Measurements from ENCODE around the gene OR2AE1.

OR2AE1 gene

DNA sequence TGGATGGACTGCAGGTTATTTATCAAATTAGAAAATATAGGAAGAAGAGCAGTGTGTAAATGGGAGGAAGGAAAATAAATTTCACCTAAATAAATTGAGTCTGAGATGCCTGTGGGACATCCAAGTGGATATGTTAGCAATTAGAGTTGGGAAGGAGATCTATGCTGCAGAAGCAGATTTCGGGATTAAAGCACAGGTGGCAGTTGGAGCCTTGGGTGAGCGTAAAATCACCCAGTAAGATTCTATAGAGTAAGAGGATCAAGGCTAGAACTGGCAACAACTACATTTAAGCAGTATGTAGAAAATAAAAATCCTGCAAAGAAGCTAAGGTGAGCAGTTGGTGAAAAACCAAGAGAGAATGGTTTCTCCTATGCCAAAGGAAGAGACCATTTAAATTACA is 34.1 kb upstream of the OR2AE1 start:
- no peaks in the 10 kb centered on the region for H3K27me3 ChIP-seq (replicated peaks)
- H3K27ac ChIP-seq: no peak overlapping the region
- no peak for TF ChIP-seq CTCF (IDR thresholded peaks at IDR 0.05; ENCODE audit: low read depth, low read length, missing control alignments)
- no peak overlapping the region for H3K4me3 ChIP-seq (ENCODE audit: low read depth, low read length)
- no peak for DNase-seq
- in situ Hi-C loops (cut with HindIII; ENCODE audit: low pct_ligation_motif_present, low sequenced_read_pairs): no loop called here
- peaks cover 21% of the 10 kb centered on the region for H3K36me3 ChIP-seq (replicated peaks)

DNA sequence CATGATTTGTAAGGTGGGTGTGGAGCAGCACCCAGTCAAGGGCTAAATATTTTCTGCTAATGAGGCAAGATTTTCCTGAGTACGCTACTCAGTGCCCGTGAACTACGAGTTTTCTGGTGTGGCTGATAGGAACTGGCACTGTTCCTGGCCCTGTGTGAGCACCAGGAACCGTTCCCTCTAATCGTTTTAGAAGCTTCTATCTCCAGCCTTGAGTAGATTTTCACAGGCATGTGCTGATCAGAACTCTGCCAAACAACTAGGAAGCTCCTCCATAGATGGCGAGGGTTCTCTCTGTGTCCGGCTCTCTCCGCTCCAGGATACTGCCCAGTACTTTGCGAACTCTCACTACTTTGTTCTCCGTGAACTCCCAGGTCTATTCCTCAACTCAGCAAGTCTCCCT is 24.7 kb upstream of the OR2AE1 start:
- in situ Hi-C loops (cut with HindIII; ENCODE audit: low pct_ligation_motif_present, low sequenced_read_pairs): no loop called here
- no peak for DNase-seq
- no peak overlapping the region for H3K4me3 ChIP-seq (ENCODE audit: low read depth, low read length)
- no peak for TF ChIP-seq CTCF (IDR thresholded peaks at IDR 0.05; ENCODE audit: low read depth, low read length, missing control alignments)
- H3K27me3 ChIP-seq (replicated peaks): no peaks in the 10 kb centered on the region
- H3K27ac ChIP-seq: no peak overlapping the region
- peaks cover 41% of the 10 kb centered on the region for H3K36me3 ChIP-seq (replicated peaks)

DNA sequence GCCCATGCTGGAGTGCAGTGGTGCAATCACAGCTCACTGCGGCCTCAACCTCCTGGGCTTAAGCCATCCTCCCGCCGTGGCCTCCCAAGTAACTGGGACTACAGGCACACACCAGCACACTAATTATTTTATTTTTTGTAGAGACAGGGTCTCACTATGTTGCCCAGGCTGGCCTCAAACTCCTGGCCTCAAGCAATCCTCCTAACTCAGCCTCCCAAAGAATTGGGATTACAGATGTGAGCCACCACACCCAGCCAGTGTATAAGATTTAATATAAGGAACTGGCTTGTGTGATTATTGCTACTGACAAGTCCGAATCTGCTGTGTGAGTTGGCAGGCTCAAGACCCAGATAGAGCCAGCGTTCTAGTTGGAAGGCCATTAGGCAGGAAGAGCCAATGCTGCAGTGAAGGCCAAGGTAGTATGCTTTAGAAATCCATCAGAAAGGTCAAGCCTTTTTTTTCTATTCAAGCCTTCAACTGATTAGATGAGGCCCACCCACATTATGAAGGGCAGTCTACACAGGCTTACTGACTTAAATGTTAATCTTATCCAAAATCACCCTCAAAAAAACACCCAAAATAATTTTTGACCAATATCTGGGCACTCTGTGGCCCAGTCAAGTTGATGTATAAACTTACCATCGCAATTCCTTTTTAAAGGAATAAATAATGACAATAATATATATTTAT is 23.1 kb upstream of the OR2AE1 start:
- DNase-seq: no peak
- Histone ChIP-seq H3K27ac (no peak overlapping the region), H3K4me3 (ENCODE audit: low read depth, low read length) (no peak overlapping the region), H3K36me3 (replicated peaks) (peaks cover 38% of the 10 kb centered on the region), H3K27me3 (replicated peaks) (no peaks in the 10 kb centered on the region)
- in situ Hi-C loops (cut with HindIII; ENCODE audit: low pct_ligation_motif_present, low sequenced_read_pairs): no loop called here
- no peak for TF ChIP-seq CTCF (IDR thresholded peaks at IDR 0.05; ENCODE audit: low read depth, low read length, missing control alignments)

DNA sequence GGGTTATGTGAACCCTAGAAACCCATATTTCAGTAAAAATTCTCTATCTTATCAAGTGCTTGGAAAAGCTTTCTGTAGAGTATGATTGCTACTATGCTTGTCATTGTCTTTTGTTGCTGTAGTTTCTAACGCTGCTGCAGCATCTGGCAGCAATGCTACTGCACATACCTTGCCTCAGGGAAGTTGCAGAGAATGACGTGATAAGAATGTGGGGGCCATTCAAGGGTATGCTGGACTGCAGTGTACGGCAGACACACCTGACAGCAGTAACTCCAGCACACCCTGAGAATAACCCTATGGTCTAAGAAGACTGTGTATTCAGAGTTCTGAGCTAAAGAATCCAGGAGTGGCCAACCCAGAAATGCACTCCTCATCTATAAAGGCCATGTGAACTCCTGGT is 22.0 kb upstream of the OR2AE1 start:
- in situ Hi-C loops (cut with HindIII; ENCODE audit: low pct_ligation_motif_present, low sequenced_read_pairs): no loop called here
- Histone ChIP-seq H3K27ac (no peak overlapping the region), H3K27me3 (replicated peaks) (no peaks in the 10 kb centered on the region), H3K4me3 (ENCODE audit: low read depth, low read length) (no peak overlapping the region), H3K36me3 (replicated peaks) (peaks cover 37% of the 10 kb centered on the region)
- TF ChIP-seq CTCF (IDR thresholded peaks at IDR 0.05; ENCODE audit: low read depth, low read length, missing control alignments): no peak
- DNase-seq: no peak

DNA sequence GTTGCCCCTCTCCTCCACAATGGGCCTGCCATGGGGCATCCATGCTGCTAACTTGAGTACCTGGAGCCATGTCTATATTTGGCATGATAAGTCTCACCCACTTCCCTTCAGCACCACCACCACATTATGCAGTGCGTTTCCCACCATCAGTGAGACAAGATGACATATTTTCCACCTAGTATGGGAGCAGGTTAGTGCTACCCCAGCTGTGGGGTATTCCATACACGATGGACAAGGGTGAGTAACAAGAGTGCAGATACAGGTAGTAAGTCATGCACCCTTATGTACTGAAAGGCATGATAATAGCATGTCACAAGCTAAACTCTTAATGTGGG is 21.2 kb upstream of the OR2AE1 start:
- Histone ChIP-seq H3K27me3 (replicated peaks) (no peaks in the 10 kb centered on the region), H3K27ac (no peak overlapping the region), H3K4me3 (ENCODE audit: low read depth, low read length) (no peak overlapping the region), H3K36me3 (replicated peaks) (peaks cover 29% of the 10 kb centered on the region)
- in situ Hi-C loops (cut with HindIII; ENCODE audit: low pct_ligation_motif_present, low sequenced_read_pairs): no loop called here
- no peak for TF ChIP-seq CTCF (IDR thresholded peaks at IDR 0.05; ENCODE audit: low read depth, low read length, missing control alignments)
- DNase-seq: no peak
